IPS-18a (cell line): ENCODE measurements around the gene IPCEF1.

ENCODE experiments used
- H3K27ac ChIP-seq: one replicate; pipeline ENCODE4 v1.5.1; 2013; ENCODE audit warnings: low read length
- H3K27me3 ChIP-seq: one replicate; pipeline ENCODE4 v1.6.1; 2013; ENCODE audit warnings: mild to moderate bottlenecking, low read length; ENCODE audit not compliant: control insufficient read depth, insufficient read depth
- H3K36me3 ChIP-seq: one replicate; pipeline ENCODE4 v1.6.1; 2013; ENCODE audit warnings: low read depth, low read length; ENCODE audit not compliant: control insufficient read depth
- H3K4me1 ChIP-seq: one replicate; pipeline ENCODE4 v1.6.1; 2013; ENCODE audit warnings: low read depth, low read length; ENCODE audit not compliant: control insufficient read depth
- H3K4me3 ChIP-seq: one replicate; pipeline ENCODE4 v1.5.1; 2013; ENCODE audit warnings: low read length
- H3K9ac ChIP-seq: one replicate; pipeline ENCODE4 v1.6.1; 2013; ENCODE audit warnings: mild to moderate bottlenecking, low read length, moderate library complexity
- H3K9me3 ChIP-seq: one replicate; pipeline ENCODE4 v1.6.1; 2013; ENCODE audit warnings: low read depth, low read length; ENCODE audit not compliant: control insufficient read depth

IPCEF1 gene

GRCh38 chr6:154223296-154223695, 133.3 kb downstream of the IPCEF1 start:
- no peak overlapping the region for H3K4me3 ChIP-seq
- no peak overlapping the region for H3K9ac ChIP-seq
- no peaks in the 10 kb centered on the region for H3K36me3 ChIP-seq
- no peak overlapping the region for H3K27ac ChIP-seq
- no peaks in the 10 kb centered on the region for H3K27me3 ChIP-seq
- H3K9me3 ChIP-seq = no peaks in the 10 kb centered on the region
- H3K4me1 ChIP-seq = peaks cover 7% of the 10 kb centered on the region

- peaks cover 7% of the 10 kb centered on the region for H3K4me1 ChIP-seq
- no peak overlapping the region for H3K9ac ChIP-seq
- no peak overlapping the region for H3K4me3 ChIP-seq
- no peaks in the 10 kb centered on the region for H3K9me3 ChIP-seq
- no peaks in the 10 kb centered on the region for H3K36me3 ChIP-seq
- no peak overlapping the region for H3K27ac ChIP-seq
- no peaks in the 10 kb centered on the region for H3K27me3 ChIP-seq
These were observed 133.9 kb downstream of the IPCEF1 start for GRCh38 chr6:154222716-154223115.

- Histone ChIP-seq H3K9ac (no peak overlapping the region), H3K36me3 (no peaks in the 10 kb centered on the region), H3K4me1 (peaks cover 7% of the 10 kb centered on the region), H3K27ac (no peak overlapping the region), H3K9me3 (no peaks in the 10 kb centered on the region), H3K27me3 (no peaks in the 10 kb centered on the region), H3K4me3 (no peak overlapping the region)
These were observed 137.4 kb downstream of the IPCEF1 start for GRCh38 chr6:154219250-154219649.

- no peak overlapping the region for H3K4me3 ChIP-seq
- no peaks in the 10 kb centered on the region for H3K9me3 ChIP-seq
- no peaks in the 10 kb centered on the region for H3K36me3 ChIP-seq
- H3K4me1 ChIP-seq = peaks cover 7% of the 10 kb centered on the region
- H3K27ac ChIP-seq = no peak overlapping the region
- H3K27me3 ChIP-seq = no peaks in the 10 kb centered on the region
- no peak overlapping the region for H3K9ac ChIP-seq
These were observed 137.8 kb downstream of the IPCEF1 start for GRCh38 chr6:154218787-154219186.

- peaks cover 7% of the 10 kb centered on the region for H3K4me1 ChIP-seq
- H3K4me3 ChIP-seq = no peak overlapping the region
- H3K36me3 ChIP-seq = no peaks in the 10 kb centered on the region
- H3K9ac ChIP-seq = no peak overlapping the region
- H3K9me3 ChIP-seq = no peaks in the 10 kb centered on the region
- no peak overlapping the region for H3K27ac ChIP-seq
- no peaks in the 10 kb centered on the region for H3K27me3 ChIP-seq
These were observed 138.3 kb downstream of the IPCEF1 start for GRCh38 chr6:154218301-154218700.

- Histone ChIP-seq H3K4me3 (no peak overlapping the region), H3K4me1 (peaks cover 2% of the 10 kb centered on the region), H3K36me3 (no peaks in the 10 kb centered on the region), H3K9me3 (no peaks in the 10 kb centered on the region), H3K27me3 (no peaks in the 10 kb centered on the region), H3K27ac (no peak overlapping the region), H3K9ac (no peak overlapping the region)
These were observed 142.8 kb downstream of the IPCEF1 start for GRCh38 chr6:154213782-154214181.

GRCh38 chr6:154210678-154211077, 145.9 kb downstream of the IPCEF1 start:
- H3K4me1 ChIP-seq = no peaks in the 10 kb centered on the region
- no peaks in the 10 kb centered on the region for H3K27me3 ChIP-seq
- no peak overlapping the region for H3K9ac ChIP-seq
- no peak overlapping the region for H3K27ac ChIP-seq
- H3K9me3 ChIP-seq = no peaks in the 10 kb centered on the region
- no peak overlapping the region for H3K4me3 ChIP-seq
- H3K36me3 ChIP-seq = no peaks in the 10 kb centered on the region

- Histone ChIP-seq H3K36me3 (no peaks in the 10 kb centered on the region), H3K4me3 (no peak overlapping the region), H3K9me3 (no peaks in the 10 kb centered on the region), H3K27me3 (no peaks in the 10 kb centered on the region), H3K4me1 (no peaks in the 10 kb centered on the region), H3K27ac (no peak overlapping the region), H3K9ac (no peak overlapping the region)
These were observed 147.0 kb downstream of the IPCEF1 start for GRCh38 chr6:154209555-154209954.

GRCh38 chr6:154206996-154207395, 149.6 kb downstream of the IPCEF1 start:
- no peaks in the 10 kb centered on the region for H3K27me3 ChIP-seq
- H3K4me3 ChIP-seq = no peak overlapping the region
- no peaks in the 10 kb centered on the region for H3K36me3 ChIP-seq
- H3K27ac ChIP-seq = no peak overlapping the region
- no peaks in the 10 kb centered on the region for H3K4me1 ChIP-seq
- no peaks in the 10 kb centered on the region for H3K9me3 ChIP-seq
- no peak overlapping the region for H3K9ac ChIP-seq

GRCh38 chr6:154206141-154206540, 150.5 kb downstream of the IPCEF1 start:
- no peaks in the 10 kb centered on the region for H3K36me3 ChIP-seq
- H3K4me1 ChIP-seq = no peaks in the 10 kb centered on the region
- no peaks in the 10 kb centered on the region for H3K9me3 ChIP-seq
- H3K9ac ChIP-seq = no peak overlapping the region
- H3K4me3 ChIP-seq = no peak overlapping the region
- H3K27ac ChIP-seq = no peak overlapping the region
- no peaks in the 10 kb centered on the region for H3K27me3 ChIP-seq

- Histone ChIP-seq H3K4me1 (no peaks in the 10 kb centered on the region), H3K9me3 (no peaks in the 10 kb centered on the region), H3K36me3 (no peaks in the 10 kb centered on the region), H3K27me3 (no peaks in the 10 kb centered on the region), H3K9ac (no peak overlapping the region), H3K27ac (no peak overlapping the region), H3K4me3 (no peak overlapping the region)
These were observed 153.6 kb downstream of the IPCEF1 start for GRCh38 chr6:154202958-154203357.

- H3K9me3 ChIP-seq = no peaks in the 10 kb centered on the region
- H3K4me3 ChIP-seq = no peak overlapping the region
- no peaks in the 10 kb centered on the region for H3K4me1 ChIP-seq
- H3K27me3 ChIP-seq = no peaks in the 10 kb centered on the region
- H3K27ac ChIP-seq = no peak overlapping the region
- H3K36me3 ChIP-seq = no peaks in the 10 kb centered on the region
- H3K9ac ChIP-seq = no peak overlapping the region
These were observed 154.3 kb downstream of the IPCEF1 start for GRCh38 chr6:154202339-154202738.
